ENCODE results near the gene REC114. TPM values are rescaled to one million over a fixed set of nuclear protein-coding genes. Genes with fewer than 3 reads are reported as not detected.

REC114 gene
- total RNA-seq, 1 donor from 2014 or later = not detected

DNA sequence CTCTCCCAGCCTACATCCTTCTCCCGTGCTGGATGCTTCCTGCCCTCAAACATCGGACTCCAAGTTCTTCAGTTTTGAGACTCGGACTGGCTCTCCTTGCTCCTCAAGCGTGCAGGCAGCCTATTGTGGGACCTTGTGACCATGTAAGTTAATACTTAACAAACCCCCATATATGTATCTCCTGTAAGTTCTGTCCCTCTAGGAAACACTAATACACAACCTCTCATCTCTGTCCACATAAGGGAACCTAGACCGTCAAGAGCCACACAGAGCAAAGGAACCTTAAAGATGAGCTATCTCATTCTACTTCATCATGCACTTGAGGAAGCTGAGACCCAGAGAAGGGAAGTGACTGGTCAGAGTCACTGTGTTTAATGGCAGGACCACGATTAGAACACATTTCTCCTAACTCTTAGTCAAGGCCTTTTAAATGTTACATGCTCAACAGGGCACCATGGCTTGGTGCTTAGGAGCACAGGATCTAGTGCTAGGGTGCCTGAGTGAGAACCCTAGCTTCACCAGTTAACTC lies 140.0 kb downstream of the REC114 start:
- peaks cover under 1% of the 10 kb centered on the region for H3K4me1 Mint-ChIP-seq (ENCODE audit: low read depth)
- TF ChIP-seq, protein P1, sequence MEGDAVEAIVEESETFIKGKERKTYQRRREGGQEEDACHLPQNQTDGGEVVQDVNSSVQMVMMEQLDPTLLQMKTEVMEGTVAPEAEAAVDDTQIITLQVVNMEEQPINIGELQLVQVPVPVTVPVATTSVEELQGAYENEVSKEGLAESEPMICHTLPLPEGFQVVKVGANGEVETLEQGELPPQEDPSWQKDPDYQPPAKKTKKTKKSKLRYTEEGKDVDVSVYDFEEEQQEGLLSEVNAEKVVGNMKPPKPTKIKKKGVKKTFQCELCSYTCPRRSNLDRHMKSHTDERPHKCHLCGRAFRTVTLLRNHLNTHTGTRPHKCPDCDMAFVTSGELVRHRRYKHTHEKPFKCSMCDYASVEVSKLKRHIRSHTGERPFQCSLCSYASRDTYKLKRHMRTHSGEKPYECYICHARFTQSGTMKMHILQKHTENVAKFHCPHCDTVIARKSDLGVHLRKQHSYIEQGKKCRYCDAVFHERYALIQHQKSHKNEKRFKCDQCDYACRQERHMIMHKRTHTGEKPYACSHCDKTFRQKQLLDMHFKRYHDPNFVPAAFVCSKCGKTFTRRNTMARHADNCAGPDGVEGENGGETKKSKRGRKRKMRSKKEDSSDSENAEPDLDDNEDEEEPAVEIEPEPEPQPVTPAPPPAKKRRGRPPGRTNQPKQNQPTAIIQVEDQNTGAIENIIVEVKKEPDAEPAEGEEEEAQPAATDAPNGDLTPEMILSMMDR (IDR thresholded peaks at IDR 0.05; ENCODE audit: unreplicated experiment) = no peak
- H3K36me3 Mint-ChIP-seq (ENCODE audit: insufficient read depth) = peaks cover 8% of the 10 kb centered on the region
- no peak for DNase-seq (ENCODE audit: low spot score, unreplicated experiment)
- H3K4me3 Mint-ChIP-seq (ENCODE audit: low read depth) = no peak overlapping the region
- H3K27me3 Mint-ChIP-seq = no peaks in the 10 kb centered on the region
- H3K27ac Mint-ChIP-seq = no peak overlapping the region
- no peaks in the 10 kb centered on the region for H3K9me3 Mint-ChIP-seq (ENCODE audit: low read depth)

DNA sequence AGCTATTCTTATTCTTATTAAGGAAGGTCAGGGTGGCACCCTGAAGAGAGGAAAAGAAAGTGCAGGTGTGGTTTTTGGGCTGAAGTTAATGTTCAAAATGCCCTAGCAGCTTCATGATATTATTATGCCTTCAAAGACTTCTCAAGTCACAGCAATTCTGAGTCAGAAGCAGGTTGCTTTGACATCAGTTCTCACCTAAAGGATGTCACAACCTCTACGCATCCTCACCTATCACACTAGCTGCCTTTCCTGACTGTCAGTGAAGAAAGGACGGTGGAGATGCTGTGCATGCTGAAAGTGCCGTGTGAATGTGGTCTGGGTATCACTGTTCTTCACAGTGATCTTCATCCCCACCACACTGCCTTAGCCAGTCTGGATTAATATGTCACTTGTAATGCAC lies 140.6 kb downstream of the REC114 start:
- Mint-ChIP-seq H3K27me3 (no peaks in the 10 kb centered on the region), H3K4me3 (ENCODE audit: low read depth) (no peak overlapping the region), H3K27ac (no peak overlapping the region), H3K4me1 (ENCODE audit: low read depth) (no peaks in the 10 kb centered on the region), H3K9me3 (ENCODE audit: low read depth) (no peaks in the 10 kb centered on the region), H3K36me3 (ENCODE audit: insufficient read depth) (peaks cover 8% of the 10 kb centered on the region)
- TF ChIP-seq, protein P1 (IDR thresholded peaks at IDR 0.05; ENCODE audit: unreplicated experiment) = no peak
- DNase-seq (ENCODE audit: low spot score, unreplicated experiment) = no peak

DNA sequence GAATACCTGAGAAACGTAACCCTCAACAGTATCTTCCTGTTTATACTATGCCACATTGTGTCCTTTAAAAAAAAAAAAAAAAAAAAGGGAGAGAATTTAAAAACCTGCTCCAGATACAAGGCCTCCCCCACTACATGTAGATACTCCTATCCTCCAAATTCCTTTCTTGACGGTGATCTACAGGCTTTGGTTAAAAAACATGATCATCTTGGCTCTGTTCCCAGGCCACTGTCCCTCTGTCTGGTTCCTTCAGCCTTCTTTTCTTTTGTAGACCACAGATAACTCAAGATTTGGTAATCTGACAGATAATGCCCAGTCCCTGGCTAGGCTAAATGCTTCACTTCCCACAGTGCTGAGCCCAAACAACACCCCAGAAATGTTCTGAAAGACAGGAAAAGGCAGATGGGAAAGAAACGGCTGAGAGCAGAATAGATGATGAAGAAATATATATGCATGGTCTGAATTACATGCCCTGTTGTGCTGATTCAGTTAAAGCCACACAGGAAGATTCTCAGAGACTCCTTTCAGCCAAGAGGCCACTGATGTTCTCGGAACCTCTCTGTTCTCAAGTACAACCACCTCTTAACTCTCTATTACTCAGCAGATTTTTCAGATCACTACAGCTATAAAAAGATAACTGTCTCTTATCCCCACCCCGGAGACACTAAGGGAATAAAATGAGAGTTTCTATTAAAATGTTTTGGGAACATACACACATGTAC lies 141.9 kb downstream of the REC114 start:
- Mint-ChIP-seq H3K4me1 (ENCODE audit: low read depth) (no peaks in the 10 kb centered on the region), H3K36me3 (ENCODE audit: insufficient read depth) (peaks cover 8% of the 10 kb centered on the region), H3K27ac (no peak overlapping the region), H3K4me3 (ENCODE audit: low read depth) (no peak overlapping the region), H3K9me3 (ENCODE audit: low read depth) (no peaks in the 10 kb centered on the region), H3K27me3 (no peaks in the 10 kb centered on the region)
- TF ChIP-seq, protein P1 (IDR thresholded peaks at IDR 0.05; ENCODE audit: unreplicated experiment) = no peak
- no peak for DNase-seq (ENCODE audit: low spot score, unreplicated experiment)

DNA sequence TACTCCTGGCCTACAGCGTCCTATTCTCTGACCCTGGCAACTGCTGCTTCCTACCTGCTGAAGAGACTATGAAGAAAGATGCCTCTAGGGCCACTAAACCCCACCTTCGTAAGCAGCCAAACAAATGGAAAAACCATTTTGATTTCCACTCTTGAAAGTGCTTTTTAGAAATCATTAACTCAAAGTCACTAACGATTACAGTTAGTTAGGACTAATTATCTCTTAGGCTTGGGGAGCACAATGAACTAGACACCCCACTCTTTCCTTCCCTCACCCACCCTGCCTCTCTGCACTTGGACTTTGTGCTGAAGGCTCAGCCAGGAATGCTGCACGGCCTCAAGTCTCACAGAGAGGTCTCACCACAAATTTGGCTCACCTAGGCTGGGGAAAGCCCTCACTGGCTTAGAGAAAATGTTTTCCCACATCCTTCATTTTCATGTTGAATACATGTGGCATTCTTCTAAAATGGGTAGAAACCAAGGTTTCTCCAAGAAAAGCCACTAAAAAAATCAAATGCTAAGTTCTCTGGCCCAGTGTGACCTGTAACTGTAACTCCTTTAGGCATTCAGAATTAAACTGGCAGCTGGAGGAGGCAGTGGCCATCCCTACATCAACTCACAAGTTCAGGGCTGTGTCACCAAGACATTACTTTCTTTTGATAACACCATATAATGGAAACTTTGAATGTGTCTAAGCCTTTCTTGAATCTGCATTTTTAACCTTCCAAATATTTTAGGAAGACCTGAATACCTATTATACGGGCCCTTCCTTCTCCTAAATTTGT lies 143.1 kb downstream of the REC114 start:
- no peak for DNase-seq (ENCODE audit: low spot score, unreplicated experiment)
- H3K4me1 Mint-ChIP-seq (ENCODE audit: low read depth) = no peaks in the 10 kb centered on the region
- H3K36me3 Mint-ChIP-seq (ENCODE audit: insufficient read depth) = peaks cover 8% of the 10 kb centered on the region
- no peak overlapping the region for H3K4me3 Mint-ChIP-seq (ENCODE audit: low read depth)
- no peaks in the 10 kb centered on the region for H3K9me3 Mint-ChIP-seq (ENCODE audit: low read depth)
- TF ChIP-seq, protein P1 (IDR thresholded peaks at IDR 0.05; ENCODE audit: unreplicated experiment) = no peak
- no peaks in the 10 kb centered on the region for H3K27me3 Mint-ChIP-seq
- H3K27ac Mint-ChIP-seq = no peak overlapping the region

DNA sequence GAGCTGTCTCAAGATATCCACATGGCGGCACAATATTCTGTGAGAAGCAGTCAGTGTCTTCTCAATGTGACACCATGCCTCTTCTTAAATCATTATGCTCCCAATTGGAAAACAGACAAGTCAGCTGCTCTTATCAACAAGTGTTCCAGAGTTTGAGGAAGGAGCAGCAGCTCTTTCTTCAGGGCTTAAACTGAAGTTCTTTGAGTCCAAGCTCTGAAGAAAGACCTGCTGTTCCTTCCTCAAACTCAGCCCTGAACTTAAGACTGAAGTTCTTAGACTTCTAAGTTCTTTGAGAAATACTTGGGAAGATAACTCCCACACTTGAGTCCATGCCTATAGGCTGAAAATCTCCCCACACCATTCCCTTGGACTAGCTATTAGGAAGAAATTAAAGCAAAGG lies 146.8 kb downstream of the REC114 start:
- Mint-ChIP-seq H3K27ac (no peak overlapping the region), H3K4me3 (ENCODE audit: low read depth) (no peak overlapping the region), H3K36me3 (ENCODE audit: insufficient read depth) (peaks cover 6% of the 10 kb centered on the region)

More for the DNA sequence above, 146.8 kb downstream of the REC114 start:
- DNase-seq (ENCODE audit: low spot score, unreplicated experiment) = no peak
- Mint-ChIP-seq H3K27me3 (no peaks in the 10 kb centered on the region), H3K9me3 (ENCODE audit: low read depth) (no peaks in the 10 kb centered on the region), H3K4me1 (ENCODE audit: low read depth) (peaks cover 3% of the 10 kb centered on the region)
- TF ChIP-seq, protein P1 (IDR thresholded peaks at IDR 0.05; ENCODE audit: unreplicated experiment) = no peak
